WTC11 (cell line): ENCODE data around the gene UPF1. TPM values are rescaled to one million over a fixed set of nuclear protein-coding genes. Genes with fewer than 3 reads are reported as not detected.
A peak's percentile ranks its signal among the peaks of the same experiment; 100 is the strongest.

Experiments used
- ATAC-seq: fragments of 200-7000 bp; cut with Tn5 transposase; 2 replicates; pipeline ENCODE4 v1.10.0; 2021; ENCODE audit warnings: mild to moderate bottlenecking, moderate library complexity
- CTCF ChIA-PET: fragments of 300-600 bp; sonication (Branson Sonifier 250); formaldehyde crosslinking; loops from one replicate; lab custom pipeline; 2021; ENCODE audit warnings: antibody characterized with exemption; lab: Charles Lee
- POLR2A ChIA-PET: fragments of 350-600 bp; sonication (Branson Sonifier 250); formaldehyde crosslinking; loops from one replicate; lab custom pipeline; 2021; ENCODE audit warnings: antibody characterized with exemption; lab: Charles Lee
- DNase-seq: peaks from one replicate; pipeline ENCODE4 v3.0.0; 2021; ENCODE audit warnings: low spot score
- H3K27ac Mint-ChIP-seq: 2 replicates; pipeline ENCODE4 v1.8.0; 2021; ENCODE audit warnings: mixed read lengths
- H3K27me3 Mint-ChIP-seq: 2 replicates; pipeline ENCODE4 v1.8.0; 2021; ENCODE audit warnings: low read depth, mild to moderate bottlenecking, moderate library complexity, mixed read lengths
- H3K36me3 Mint-ChIP-seq: 2 replicates; pipeline ENCODE4 v1.8.0; 2021; ENCODE audit warnings: mixed read lengths
- H3K4me1 Mint-ChIP-seq: 2 replicates; pipeline ENCODE4 v1.8.0; 2022; ENCODE audit warnings: mixed read lengths
- H3K4me3 Mint-ChIP-seq: 2 replicates; pipeline ENCODE4 v1.8.0; 2021; ENCODE audit warnings: mild to moderate bottlenecking, moderate library complexity, mixed read lengths
- H3K9me3 Mint-ChIP-seq: 2 replicates; pipeline ENCODE4 v1.8.0; 2021; ENCODE audit warnings: mixed read lengths
- AR ChIP-seq: fragments of 250-450 bp; sonication (Bioruptor Pico); IDR thresholded peaks from 2 replicates; pipeline ENCODE4 v1.9.0; 2021; ENCODE audit warnings: mild to moderate bottlenecking
- ATF3 ChIP-seq: sonication (generic); formaldehyde crosslinking; conservative IDR thresholded peaks from 2 replicates; pipeline ENCODE4 v1.8.1; 2022; ENCODE audit warnings: mild to moderate bottlenecking, missing genetic modification reagents
- CTCF ChIP-seq: fragments of 200-600 bp; IDR thresholded peaks from 2 replicates; pipeline ENCODE4 v1.8.0; 2022; ENCODE audit warnings: antibody characterized with exemption
- EMX1 ChIP-seq: fragments of 250-450 bp; sonication (Bioruptor Pico); IDR thresholded peaks from 2 replicates; pipeline ENCODE4 v1.8.0; 2021; ENCODE audit warnings: mild to moderate bottlenecking
- FOXK1 ChIP-seq: sonication (generic); formaldehyde crosslinking; IDR thresholded peaks from 2 replicates; pipeline ENCODE4 v1.8.0; 2022; ENCODE audit warnings: mild to moderate bottlenecking, moderate library complexity, missing genetic modification reagents
- GABPB1 ChIP-seq: sonication (generic); formaldehyde crosslinking; IDR thresholded peaks from 2 replicates; pipeline ENCODE4 v1.8.1; 2023; ENCODE audit warnings: mild to moderate bottlenecking, missing genetic modification reagents
- GTF2I ChIP-seq: fragments of 250-450 bp; sonication (Bioruptor Pico); conservative IDR thresholded peaks from 2 replicates; pipeline ENCODE4 v1.4.0; 2021; ENCODE audit warnings: mild to moderate bottlenecking
- KAT7 ChIP-seq: sonication (generic); formaldehyde crosslinking; IDR thresholded peaks from 2 replicates; pipeline ENCODE4 v1.8.1; 2023; ENCODE audit warnings: missing genetic modification reagents, mild to moderate bottlenecking, borderline replicate concordance
- MAX ChIP-seq: sonication (generic); formaldehyde crosslinking; IDR thresholded peaks from 2 replicates; pipeline ENCODE4 v1.8.0; 2022; ENCODE audit warnings: mild to moderate bottlenecking, missing genetic modification reagents
- MLX ChIP-seq: sonication (generic); formaldehyde crosslinking; IDR thresholded peaks from 2 replicates; pipeline ENCODE4 v1.8.1; 2023; ENCODE audit warnings: mild to moderate bottlenecking, missing genetic modification reagents, moderate library complexity
- NFE2L1 ChIP-seq: sonication (generic); formaldehyde crosslinking; IDR thresholded peaks from 2 replicates; pipeline ENCODE4 v1.8.1; 2023; ENCODE audit warnings: missing genetic modification reagents
- PRDM15 ChIP-seq: sonication (generic); formaldehyde crosslinking; IDR thresholded peaks from 2 replicates; pipeline ENCODE4 v1.8.0; 2022; ENCODE audit warnings: missing genetic modification reagents
- PREB ChIP-seq: sonication (generic); formaldehyde crosslinking; IDR thresholded peaks from 2 replicates; pipeline ENCODE4 v1.8.1; 2022; ENCODE audit warnings: mild to moderate bottlenecking, missing genetic modification reagents, moderate library complexity, borderline replicate concordance
- SOX15 ChIP-seq: fragments of 250-450 bp; sonication (Bioruptor Pico); IDR thresholded peaks from 2 replicates; pipeline ENCODE4 v1.9.0; 2021; ENCODE audit warnings: mild to moderate bottlenecking
- ZNF138 ChIP-seq: sonication (generic); formaldehyde crosslinking; conservative IDR thresholded peaks from 2 replicates; pipeline ENCODE4 v1.8.1; 2022; ENCODE audit warnings: mild to moderate bottlenecking, moderate library complexity, missing genetic modification reagents
- total RNA-seq: library from RNA; stranded (reverse); gene quantifications from 3 replicates; pipeline ENCODE4 v1.2.3, GENCODE V29; 2021

The UPF1 gene
- total RNA-seq, 1 experiment from 2014 or later = 82.5 TPM

- ChIA-PET CTCF (interaction anchor here (5.9 kb wide), 1 partner anchor 13 kb away, joined by 45 read pairs; no protein-coding TSS in a partner anchor), POLR2A (no interaction called here)
- no peak for DNase-seq
- TF ChIP-seq FOXK1 (CRISPR knock-in tag) = no peak
- TF ChIP-seq KAT7 = no peak
- TF ChIP-seq MAX (CRISPR knock-in tag) = no peak
- no peak for TF ChIP-seq CTCF
- no peak for TF ChIP-seq ZNF138 (CRISPR knock-in tag)
- TF ChIP-seq SOX15 = no peak
- TF ChIP-seq PRDM15 = no peak
- no peak for TF ChIP-seq NFE2L1
- H3K27me3 Mint-ChIP-seq = no peaks in the 10 kb centered on the region
- no peak overlapping the region for H3K4me3 Mint-ChIP-seq
- H3K36me3 Mint-ChIP-seq = peaks cover 58% of the 10 kb centered on the region
- no peak for ATAC-seq
- no peaks in the 10 kb centered on the region for H3K9me3 Mint-ChIP-seq
- no peaks in the 10 kb centered on the region for H3K4me1 Mint-ChIP-seq
- peak overlapping the region; percentile 57 for H3K27ac Mint-ChIP-seq
Measured at GRCh38 chr19:18860725-18861124, 29.0 kb downstream of the UPF1 start.

- Mint-ChIP-seq H3K4me1 (no peaks in the 10 kb centered on the region), H3K9me3 (no peaks in the 10 kb centered on the region), H3K27me3 (no peaks in the 10 kb centered on the region), H3K36me3 (peaks cover 54% of the 10 kb centered on the region), H3K4me3 (no peak overlapping the region), H3K27ac (peak overlapping the region; percentile 57; the same call in 1 of the 2 replicates)
- DNase-seq (no peak), ATAC-seq (no peak)
- TF ChIP-seq GABPB1 (CRISPR knock-in tag) = no peak
- no peak for TF ChIP-seq AR (CRISPR knock-in tag)
- TF ChIP-seq MLX (CRISPR knock-in tag) = no peak
- no peak for TF ChIP-seq ATF3 (CRISPR knock-in tag)
- TF ChIP-seq EMX1 (CRISPR knock-in tag) = no peak
- no peak for TF ChIP-seq PREB (CRISPR knock-in tag)
- TF ChIP-seq GTF2I (CRISPR knock-in tag) = no peak
- ChIA-PET CTCF (no interaction called here), POLR2A (no interaction called here)
Measured at GRCh38 chr19:18861235-18861634, 29.5 kb downstream of the UPF1 start.
